Fibroblast of lung (primary cell): ENCODE results near the gene MAGEF1.

Source experiments
- EZH2 ChIP-seq: IDR thresholded peaks from 2 replicates; pipeline ENCODE4 v1.5.1; 2012; ENCODE audit warnings: low read length, control low read depth, mild to moderate bottlenecking; ENCODE audit errors: missing control alignments
- TF ChIP-seq, protein P1 (sequence below), 2 donors: IDR thresholded peaks in 1 of 2; conservative IDR thresholded peaks in 1 of 2; 1 replicate in 1 of 2; 2 replicates in 1 of 2; pipeline ENCODE4 v1.5.1; 2011 to 2012; ENCODE audit warnings: low read length in 2 of 2, control low read depth in 1 of 2, inconsistent platforms in 1 of 2, low read depth in 1 of 2, mild to moderate bottlenecking in 1 of 2

DNA sequence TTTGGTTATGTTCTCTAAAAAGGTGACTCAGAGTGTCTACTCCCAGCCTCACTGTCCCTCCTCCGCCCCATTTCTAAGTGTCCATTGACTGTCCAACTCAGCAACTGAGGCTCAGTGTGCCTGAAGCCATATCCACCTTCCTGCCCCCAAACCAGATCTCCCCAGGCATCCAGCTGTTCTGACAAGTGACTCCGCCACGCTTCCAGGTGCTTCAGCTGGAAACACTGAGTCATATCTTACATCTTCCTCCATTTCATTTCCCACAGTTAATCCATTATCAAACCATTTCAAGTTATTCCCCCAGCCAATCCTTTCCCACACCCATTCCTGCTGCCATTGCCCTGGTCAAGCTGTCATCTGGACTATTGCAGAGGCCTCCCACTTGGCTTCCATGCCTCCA is 17.1 kb downstream of the MAGEF1 start:
- TF ChIP-seq, protein P1, sequence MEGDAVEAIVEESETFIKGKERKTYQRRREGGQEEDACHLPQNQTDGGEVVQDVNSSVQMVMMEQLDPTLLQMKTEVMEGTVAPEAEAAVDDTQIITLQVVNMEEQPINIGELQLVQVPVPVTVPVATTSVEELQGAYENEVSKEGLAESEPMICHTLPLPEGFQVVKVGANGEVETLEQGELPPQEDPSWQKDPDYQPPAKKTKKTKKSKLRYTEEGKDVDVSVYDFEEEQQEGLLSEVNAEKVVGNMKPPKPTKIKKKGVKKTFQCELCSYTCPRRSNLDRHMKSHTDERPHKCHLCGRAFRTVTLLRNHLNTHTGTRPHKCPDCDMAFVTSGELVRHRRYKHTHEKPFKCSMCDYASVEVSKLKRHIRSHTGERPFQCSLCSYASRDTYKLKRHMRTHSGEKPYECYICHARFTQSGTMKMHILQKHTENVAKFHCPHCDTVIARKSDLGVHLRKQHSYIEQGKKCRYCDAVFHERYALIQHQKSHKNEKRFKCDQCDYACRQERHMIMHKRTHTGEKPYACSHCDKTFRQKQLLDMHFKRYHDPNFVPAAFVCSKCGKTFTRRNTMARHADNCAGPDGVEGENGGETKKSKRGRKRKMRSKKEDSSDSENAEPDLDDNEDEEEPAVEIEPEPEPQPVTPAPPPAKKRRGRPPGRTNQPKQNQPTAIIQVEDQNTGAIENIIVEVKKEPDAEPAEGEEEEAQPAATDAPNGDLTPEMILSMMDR (conservative IDR thresholded peaks at IDR 0.05 in 1 of 2, IDR thresholded peaks at IDR 0.05 in 1 of 2; ENCODE audit: low read depth in 1 of 2, low read length in 2 of 2), result no peak
- TF ChIP-seq EZH2, result no peak
